Measurements from ENCODE around the gene KIAA0513.
"Not testable (repeated sequence)": the region's sequence is repeated elsewhere in the genome, so short reads cannot be mapped to it uniquely, and the experiment has no call there.

The KIAA0513 gene

DNA sequence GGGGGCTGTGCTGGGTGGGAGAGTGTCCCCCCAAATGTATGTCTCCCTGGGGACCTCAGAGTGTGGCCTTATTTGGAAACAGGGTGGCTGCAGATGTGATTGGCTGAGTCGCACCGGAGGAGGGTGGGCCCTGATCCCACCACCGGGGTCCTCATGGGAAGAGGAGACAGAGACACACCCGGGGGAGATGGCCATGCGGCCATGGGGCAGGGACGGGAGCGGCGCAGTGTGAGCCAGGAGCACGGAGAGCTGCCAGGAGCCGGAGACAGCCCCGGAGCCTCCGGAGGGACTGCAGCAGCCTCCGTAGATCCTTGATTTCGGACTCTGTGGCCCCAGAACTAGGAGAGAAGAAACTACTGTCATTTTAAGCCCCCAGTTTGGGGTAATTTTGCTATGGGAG lies 86.3 kb downstream of the KIAA0513 start:
- TF ChIP-seq, protein P1, sequence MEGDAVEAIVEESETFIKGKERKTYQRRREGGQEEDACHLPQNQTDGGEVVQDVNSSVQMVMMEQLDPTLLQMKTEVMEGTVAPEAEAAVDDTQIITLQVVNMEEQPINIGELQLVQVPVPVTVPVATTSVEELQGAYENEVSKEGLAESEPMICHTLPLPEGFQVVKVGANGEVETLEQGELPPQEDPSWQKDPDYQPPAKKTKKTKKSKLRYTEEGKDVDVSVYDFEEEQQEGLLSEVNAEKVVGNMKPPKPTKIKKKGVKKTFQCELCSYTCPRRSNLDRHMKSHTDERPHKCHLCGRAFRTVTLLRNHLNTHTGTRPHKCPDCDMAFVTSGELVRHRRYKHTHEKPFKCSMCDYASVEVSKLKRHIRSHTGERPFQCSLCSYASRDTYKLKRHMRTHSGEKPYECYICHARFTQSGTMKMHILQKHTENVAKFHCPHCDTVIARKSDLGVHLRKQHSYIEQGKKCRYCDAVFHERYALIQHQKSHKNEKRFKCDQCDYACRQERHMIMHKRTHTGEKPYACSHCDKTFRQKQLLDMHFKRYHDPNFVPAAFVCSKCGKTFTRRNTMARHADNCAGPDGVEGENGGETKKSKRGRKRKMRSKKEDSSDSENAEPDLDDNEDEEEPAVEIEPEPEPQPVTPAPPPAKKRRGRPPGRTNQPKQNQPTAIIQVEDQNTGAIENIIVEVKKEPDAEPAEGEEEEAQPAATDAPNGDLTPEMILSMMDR (IDR thresholded peaks at IDR 0.05), result no peak
- Mint-ChIP-seq H3K4me1 (peaks cover 44% of the 10 kb centered on the region), H3K27me3 (ENCODE audit: low read depth, poor library complexity) (peaks cover 34% of the 10 kb centered on the region), H3K27ac (no peak overlapping the region), H3K4me3 (no peak overlapping the region), H3K36me3 (ENCODE audit: low read depth) (no peaks in the 10 kb centered on the region), H3K9me3 (no peaks in the 10 kb centered on the region)
- no peak for DNase-seq

DNA sequence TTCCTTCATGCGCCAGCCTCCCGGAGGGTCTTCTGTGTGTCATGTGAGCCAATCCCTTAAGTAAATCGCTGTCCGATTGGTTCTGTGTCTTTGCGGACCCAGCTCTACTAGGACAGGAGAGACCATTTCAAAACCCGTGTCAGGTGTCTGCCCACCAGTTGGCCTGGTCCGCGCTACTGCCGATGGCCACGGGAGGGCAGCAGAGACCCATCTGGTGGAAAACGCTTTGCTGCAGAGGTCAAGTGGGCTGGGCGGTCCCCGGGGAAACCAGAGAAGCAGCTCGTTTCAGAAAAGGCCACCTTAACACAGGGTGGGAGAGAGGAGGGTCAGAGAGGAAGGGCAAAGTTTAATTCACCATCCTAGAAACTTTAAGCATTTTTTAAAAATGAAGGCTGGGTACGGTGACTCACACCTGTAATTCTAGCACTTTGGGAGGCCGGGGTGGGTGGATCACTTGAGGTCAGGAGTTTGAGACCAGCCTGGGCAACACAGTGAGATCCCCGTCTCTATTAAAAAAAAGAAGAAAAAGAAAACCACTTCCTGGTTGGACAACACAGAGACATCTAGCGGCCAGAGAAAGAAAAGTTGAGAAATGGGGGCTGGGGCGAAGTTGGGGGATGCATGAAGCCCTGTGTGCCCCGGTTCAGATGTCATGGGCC lies 87.4 kb downstream of the KIAA0513 start:
- no peaks in the 10 kb centered on the region for H3K9me3 Mint-ChIP-seq

DNA sequence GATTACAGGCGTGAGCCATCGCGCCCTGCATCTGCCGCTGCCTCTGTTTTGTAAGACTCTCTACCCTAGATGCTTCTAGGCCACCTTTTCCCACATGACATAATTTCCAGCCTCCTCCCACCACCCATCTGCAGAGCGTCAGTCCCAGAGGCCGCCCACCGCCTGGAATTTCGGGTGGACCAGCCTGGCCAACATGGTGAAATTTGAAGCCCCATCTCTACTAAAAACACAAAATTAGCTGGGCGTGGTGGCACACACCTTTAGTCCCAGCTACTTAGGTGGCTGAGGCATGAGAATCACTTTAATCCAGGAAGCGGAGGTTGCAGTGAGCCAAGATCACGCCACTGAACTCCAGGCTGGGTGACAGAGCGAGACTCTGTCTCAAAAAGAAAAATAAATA lies 89.8 kb downstream of the KIAA0513 start:
- H3K9me3 Mint-ChIP-seq, result no peaks in the 10 kb centered on the region
- TF ChIP-seq, protein P1 (IDR thresholded peaks at IDR 0.05), result no peak
- peaks cover 34% of the 10 kb centered on the region for H3K4me1 Mint-ChIP-seq
- no peak overlapping the region for H3K27ac Mint-ChIP-seq
- peaks cover 24% of the 10 kb centered on the region for H3K27me3 Mint-ChIP-seq (ENCODE audit: low read depth, poor library complexity)
- DNase-seq, result no peak
- H3K4me3 Mint-ChIP-seq, result no peak overlapping the region
- H3K36me3 Mint-ChIP-seq (ENCODE audit: low read depth), result no peaks in the 10 kb centered on the region

More for the DNA sequence above, 87.4 kb downstream of the KIAA0513 start:
- Mint-ChIP-seq H3K27me3 (ENCODE audit: low read depth, poor library complexity) (peaks cover 30% of the 10 kb centered on the region), H3K4me3 (no peak overlapping the region), H3K36me3 (ENCODE audit: low read depth) (no peaks in the 10 kb centered on the region), H3K27ac (no peak overlapping the region), H3K4me1 (peaks cover 44% of the 10 kb centered on the region)
- peak; percentile 99 for DNase-seq
- TF ChIP-seq, protein P1 (IDR thresholded peaks at IDR 0.05), result peak; percentile 97

DNA sequence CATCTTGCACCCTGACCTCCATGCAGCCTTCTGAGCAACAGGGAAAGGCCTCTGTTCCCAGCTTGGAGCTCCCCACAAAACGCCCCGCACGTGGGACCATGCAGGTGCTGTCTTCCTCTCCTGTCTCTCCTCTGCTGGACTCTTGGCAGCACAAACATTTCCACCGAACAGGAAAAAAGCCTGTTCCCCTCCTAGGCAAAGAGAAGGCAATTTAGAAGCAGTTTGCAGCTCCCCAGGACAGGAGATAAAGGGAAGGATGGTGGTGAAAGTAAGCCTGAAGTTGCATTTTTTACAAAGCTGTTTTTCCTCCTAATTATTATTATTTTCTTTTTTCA lies 92.4 kb downstream of the KIAA0513 start:
- Mint-ChIP-seq H3K36me3 (ENCODE audit: low read depth) (no peaks in the 10 kb centered on the region), H3K27ac (peak overlapping the region; percentile 68), H3K9me3 (no peaks in the 10 kb centered on the region), H3K4me1 (peaks cover 8% of the 10 kb centered on the region), H3K27me3 (ENCODE audit: low read depth, poor library complexity) (peaks cover 18% of the 10 kb centered on the region), H3K4me3 (no peak overlapping the region)
- TF ChIP-seq, protein P1 (IDR thresholded peaks at IDR 0.05), result no peak
- DNase-seq, result no peak

DNA sequence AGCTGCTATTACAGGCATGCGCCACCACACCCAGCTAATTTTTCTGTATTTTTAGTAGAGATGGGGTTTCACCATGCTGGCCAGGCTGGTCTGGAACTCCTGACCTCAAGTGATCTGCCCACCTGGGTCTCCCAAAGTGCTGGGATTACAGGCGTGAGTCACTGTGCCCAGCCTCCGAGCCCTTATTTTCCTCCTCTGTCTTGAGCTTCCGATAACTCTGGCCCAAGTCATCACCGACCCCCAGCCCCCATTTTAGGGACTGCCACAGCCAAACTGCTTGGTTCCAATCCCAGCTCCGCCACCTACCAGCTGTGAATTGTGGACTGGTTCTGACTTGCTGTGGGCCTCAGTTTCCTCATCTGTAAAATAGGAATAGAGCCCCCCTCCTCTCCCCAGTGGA lies 95.8 kb downstream of the KIAA0513 start:
- peaks cover 17% of the 10 kb centered on the region for H3K27me3 Mint-ChIP-seq (ENCODE audit: low read depth, poor library complexity)
- not testable (repeated sequence) for H3K36me3 Mint-ChIP-seq (ENCODE audit: low read depth); DNase-seq; H3K9me3 Mint-ChIP-seq; H3K27ac Mint-ChIP-seq; H3K4me3 Mint-ChIP-seq
- H3K4me1 Mint-ChIP-seq, result peaks cover 28% of the 10 kb centered on the region

DNA sequence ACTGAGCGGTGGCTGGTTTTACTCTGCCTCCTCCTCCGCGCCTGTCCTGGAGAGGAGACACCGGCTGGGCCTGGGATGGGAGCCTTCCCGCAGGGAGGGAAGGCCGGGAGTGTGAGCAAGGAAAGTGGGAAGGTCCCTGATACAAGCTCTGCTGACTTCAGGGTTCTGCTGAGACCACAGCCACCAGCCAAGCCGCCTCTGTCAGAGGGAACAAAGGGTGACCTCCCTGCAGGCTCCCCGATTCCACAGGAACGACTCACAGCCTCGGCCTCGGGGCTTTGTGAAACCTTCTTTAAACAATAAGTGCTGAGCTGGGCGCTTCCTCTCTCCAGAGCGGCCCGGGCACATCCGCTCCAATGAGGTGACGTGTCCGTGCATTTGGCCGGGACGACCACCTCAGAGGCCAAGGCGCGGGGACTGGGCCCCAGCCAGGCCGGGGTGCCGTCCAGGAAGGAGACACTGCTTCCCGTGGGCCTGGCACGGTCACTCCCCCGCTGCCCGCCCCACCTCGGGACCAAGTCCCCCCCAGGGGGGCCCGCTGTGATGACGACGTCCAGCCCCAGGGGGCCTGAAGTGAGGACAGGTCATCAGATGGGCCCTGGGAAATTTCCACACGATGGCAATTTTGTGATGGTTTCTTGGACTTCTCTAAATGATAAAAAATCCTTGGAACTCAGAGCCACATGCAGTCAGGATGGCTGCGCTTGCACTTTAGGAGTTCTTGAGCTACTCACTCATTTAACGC lies 96.5 kb downstream of the KIAA0513 start:
- no peaks in the 10 kb centered on the region for H3K9me3 Mint-ChIP-seq
- H3K27me3 Mint-ChIP-seq (ENCODE audit: low read depth, poor library complexity), result peaks cover 15% of the 10 kb centered on the region
- H3K4me1 Mint-ChIP-seq, result peaks cover 28% of the 10 kb centered on the region
- DNase-seq, result no peak
- no peaks in the 10 kb centered on the region for H3K36me3 Mint-ChIP-seq (ENCODE audit: low read depth)
- no peak overlapping the region for H3K4me3 Mint-ChIP-seq
- no peak overlapping the region for H3K27ac Mint-ChIP-seq
- TF ChIP-seq, protein P1 (IDR thresholded peaks at IDR 0.05), result no peak

Data from nephron progenitor cell (in vitro differentiated cells).